OCI-LY1 (cell line): ENCODE measurements around the gene MAN2C1.

Source experiments
- EZH2 ChIP-seq: fragments of 200-600 bp; sonication (generic), shearing (Covaris generic); IDR thresholded peaks from 2 replicates; pipeline ENCODE4 v1.8.0; 2017; ENCODE audit warnings: borderline replicate concordance, mixed run types, mild to moderate bottlenecking, antibody characterized with exemption, low read length, moderate library complexity, mixed read lengths
- TF ChIP-seq, protein P1 (sequence below): fragments of 200-600 bp; sonication (generic), shearing (Covaris generic); IDR thresholded peaks from 2 replicates; pipeline ENCODE4 v1.5.1; 2017; ENCODE audit warnings: mild to moderate bottlenecking, antibody characterized with exemption, low read length, moderate library complexity, mixed read lengths

- TF ChIP-seq EZH2: no peak
- TF ChIP-seq, protein P1, sequence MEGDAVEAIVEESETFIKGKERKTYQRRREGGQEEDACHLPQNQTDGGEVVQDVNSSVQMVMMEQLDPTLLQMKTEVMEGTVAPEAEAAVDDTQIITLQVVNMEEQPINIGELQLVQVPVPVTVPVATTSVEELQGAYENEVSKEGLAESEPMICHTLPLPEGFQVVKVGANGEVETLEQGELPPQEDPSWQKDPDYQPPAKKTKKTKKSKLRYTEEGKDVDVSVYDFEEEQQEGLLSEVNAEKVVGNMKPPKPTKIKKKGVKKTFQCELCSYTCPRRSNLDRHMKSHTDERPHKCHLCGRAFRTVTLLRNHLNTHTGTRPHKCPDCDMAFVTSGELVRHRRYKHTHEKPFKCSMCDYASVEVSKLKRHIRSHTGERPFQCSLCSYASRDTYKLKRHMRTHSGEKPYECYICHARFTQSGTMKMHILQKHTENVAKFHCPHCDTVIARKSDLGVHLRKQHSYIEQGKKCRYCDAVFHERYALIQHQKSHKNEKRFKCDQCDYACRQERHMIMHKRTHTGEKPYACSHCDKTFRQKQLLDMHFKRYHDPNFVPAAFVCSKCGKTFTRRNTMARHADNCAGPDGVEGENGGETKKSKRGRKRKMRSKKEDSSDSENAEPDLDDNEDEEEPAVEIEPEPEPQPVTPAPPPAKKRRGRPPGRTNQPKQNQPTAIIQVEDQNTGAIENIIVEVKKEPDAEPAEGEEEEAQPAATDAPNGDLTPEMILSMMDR: no peak
Measured at GRCh38 chr15:75367406-75367912, 948 bp downstream of the MAN2C1 start.
